Muscle layer of colon (tissue), 2 donors: ENCODE results near the gene ADIRF.

Experiments
- H3K27ac ChIP-seq: one replicate; pipeline ENCODE4 v1.7.0; 2013; ENCODE audit warnings: low read depth, mild to moderate bottlenecking, low read length, moderate library complexity
- H3K27me3 ChIP-seq, 2 donors: one replicate each; pipeline ENCODE4 v1.7.0; 2013; ENCODE audit warnings: low read length in 2 of 2, mild to moderate bottlenecking in 2 of 2; ENCODE audit not compliant: insufficient read depth in 2 of 2, control insufficient read depth in 1 of 2
- H3K36me3 ChIP-seq: one replicate; pipeline ENCODE4 v1.7.0; 2013; ENCODE audit warnings: mild to moderate bottlenecking, low read length; ENCODE audit not compliant: insufficient read depth
- H3K4me1 ChIP-seq: one replicate; pipeline ENCODE4 v1.7.0; 2013; ENCODE audit warnings: mild to moderate bottlenecking, low read length; ENCODE audit not compliant: insufficient read depth
- H3K4me3 ChIP-seq, 2 donors: one replicate each; pipeline ENCODE4 v1.7.0; 2013; ENCODE audit warnings: low read length in 2 of 2, low read depth in 1 of 2, mild to moderate bottlenecking in 1 of 2, moderate library complexity in 1 of 2
- H3K9ac ChIP-seq: one replicate; pipeline ENCODE4 v1.7.0; 2013; ENCODE audit warnings: low read length
- H3K9me3 ChIP-seq: one replicate; pipeline ENCODE4 v1.7.0; 2013; ENCODE audit warnings: mild to moderate bottlenecking, low read length
- donor health status: abdominal sarcoma.
- donor health status: Adenocarcinoma of cecum.

ADIRF gene

DNA sequence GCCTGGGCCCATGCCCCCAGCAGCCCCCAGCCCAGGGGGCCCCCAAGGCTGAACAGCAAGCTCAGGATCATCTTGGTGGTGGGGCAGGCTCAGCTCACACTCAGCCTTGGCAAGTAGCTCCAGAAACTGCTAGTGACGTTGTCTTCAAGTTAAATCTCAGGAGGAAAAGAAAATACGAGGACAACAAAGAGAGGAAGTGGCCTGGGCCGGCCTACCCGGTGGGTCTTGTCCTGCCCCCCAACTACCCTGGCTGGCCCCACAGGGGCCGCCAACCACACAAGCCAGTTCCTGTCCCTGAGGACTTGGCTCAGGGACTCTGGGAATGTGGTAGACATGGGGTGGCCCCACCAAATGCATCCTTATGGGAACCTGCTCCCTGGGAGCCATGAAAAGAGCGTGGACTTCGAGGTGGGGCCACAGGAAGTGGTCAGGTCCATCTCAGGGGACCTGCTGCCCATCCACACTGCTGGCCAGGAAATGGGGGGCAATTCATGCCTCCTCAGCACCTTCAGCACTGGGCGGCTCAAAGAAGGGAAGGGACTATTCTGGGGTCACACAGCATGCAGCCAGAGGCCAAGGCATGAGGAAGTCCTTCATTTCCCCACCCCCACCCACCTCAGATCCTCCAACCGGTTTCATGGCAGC, 10.7 kb upstream of the ADIRF start, which contains the start of gene MMRN2:
MMRN2 (minus strand) TSS at position 145 of the 645 bp plus-strand sequence; CDS start at position 71, 74 bp downstream.
- H3K36me3 ChIP-seq = no peaks in the 10 kb centered on the region
- H3K9ac ChIP-seq = no peak within 1 kb of the TSS
- no peak within 1 kb of the TSS for H3K27ac ChIP-seq
- H3K4me1 ChIP-seq = peaks cover 11% of the 10 kb centered on the region
- peaks cover 0 to 15% of the 10 kb centered on the region in 2 donors for H3K27me3 ChIP-seq
- H3K9me3 ChIP-seq = no peaks in the 10 kb centered on the region
- no peak within 1 kb of the TSS for H3K4me3 ChIP-seq

DNA sequence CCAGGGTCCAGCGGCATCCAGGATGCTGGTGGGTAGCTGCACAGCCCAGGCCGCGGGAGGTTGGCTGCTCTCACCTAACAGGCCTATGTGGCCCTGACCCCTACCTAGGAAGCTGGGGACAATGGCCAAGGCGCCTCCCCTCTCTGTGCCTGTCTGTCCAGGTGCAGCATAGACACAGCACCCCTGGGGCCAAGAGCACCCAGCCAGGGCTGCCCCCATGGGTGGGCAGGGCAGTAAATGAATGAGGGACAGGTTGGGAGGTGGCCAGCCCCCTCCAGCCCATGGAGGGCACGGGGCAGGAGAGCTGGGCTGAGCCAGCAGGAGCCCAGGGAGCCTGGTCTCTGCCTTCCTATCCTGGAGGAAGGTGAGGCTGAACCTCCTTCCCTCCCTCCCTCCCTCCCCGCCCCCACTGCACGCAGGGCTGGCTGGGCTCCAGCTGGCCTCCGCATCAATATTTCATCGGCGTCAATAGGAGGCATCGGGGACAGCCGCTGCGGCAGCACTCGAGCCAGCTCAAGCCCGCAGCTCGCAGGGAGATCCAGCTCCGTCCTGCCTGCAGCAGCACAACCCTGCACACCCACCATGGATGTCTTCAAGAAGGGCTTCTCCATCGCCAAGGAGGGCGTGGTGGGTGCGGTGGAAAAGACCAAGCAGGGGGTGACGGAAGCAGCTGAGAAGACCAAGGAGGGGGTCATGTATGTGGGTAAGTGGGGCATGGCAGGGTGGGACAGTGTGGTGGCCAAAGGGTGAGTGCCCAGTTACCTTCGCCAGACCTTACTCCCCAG, 10.0 kb upstream of the ADIRF start, which contains the start of gene SNCG:
SNCG (plus strand) TSS at position 484 of the 785 bp plus-strand sequence; CDS start at position 583, 99 bp downstream.
- H3K9ac ChIP-seq = no peak within 1 kb of the TSS
- peaks cover 0 to 15% of the 10 kb centered on the region in 2 donors for H3K27me3 ChIP-seq
- no peaks in the 10 kb centered on the region for H3K36me3 ChIP-seq
- H3K4me3 ChIP-seq = peak within 1 kb of the TSS in 1 of 2 donors; percentile 6
- H3K9me3 ChIP-seq = no peaks in the 10 kb centered on the region
- peaks cover 11% of the 10 kb centered on the region for H3K4me1 ChIP-seq
- H3K27ac ChIP-seq = no peak within 1 kb of the TSS

DNA sequence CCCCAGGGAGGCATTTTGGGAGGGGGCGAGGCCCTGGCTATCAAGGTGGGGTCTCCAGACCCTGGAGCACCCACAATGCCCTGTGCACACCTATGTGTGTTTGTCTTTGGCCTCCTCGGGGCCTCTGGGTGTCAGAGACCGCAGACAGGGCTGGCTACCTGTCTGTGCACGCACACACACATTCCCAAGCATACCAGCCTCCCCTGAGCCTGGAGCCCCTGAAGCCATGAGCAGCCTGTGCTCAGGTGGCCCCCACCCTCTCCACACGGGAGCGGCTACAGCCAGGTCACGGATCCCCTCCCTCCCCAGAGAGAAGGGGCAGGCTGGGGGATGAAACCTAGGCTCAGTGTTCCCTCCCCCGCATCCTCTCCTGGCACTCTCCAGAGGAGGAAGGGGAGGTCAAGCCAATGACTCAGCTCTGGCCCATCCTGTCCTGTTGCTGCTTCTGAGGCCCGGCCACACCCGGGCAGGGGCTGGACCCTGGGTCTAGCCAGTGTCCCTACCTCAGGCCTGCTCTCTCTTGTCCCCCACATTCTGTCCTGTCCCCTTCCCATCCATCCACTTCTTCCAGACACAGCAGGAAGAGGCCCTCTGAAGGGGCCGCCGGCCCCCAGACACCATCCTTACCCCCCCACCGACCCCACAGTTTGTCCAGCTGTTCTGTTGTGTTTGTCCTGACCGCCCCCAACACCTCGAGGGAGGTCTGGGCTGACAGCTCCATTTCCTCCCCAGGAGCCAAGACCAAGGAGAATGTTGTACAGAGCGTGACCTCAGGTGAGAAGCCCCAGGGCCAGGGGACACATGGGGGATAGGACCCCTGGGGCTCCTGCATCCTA, 9.2 kb upstream of the ADIRF start:
- peak overlapping the region in 1 of 2 donors; percentile 6 for H3K4me3 ChIP-seq
- no peaks in the 10 kb centered on the region for H3K36me3 ChIP-seq
- no peak overlapping the region for H3K9ac ChIP-seq
- no peaks in the 10 kb centered on the region for H3K9me3 ChIP-seq
- H3K27me3 ChIP-seq = peaks cover 0 to 15% of the 10 kb centered on the region in 2 donors
- peaks cover 4% of the 10 kb centered on the region for H3K4me1 ChIP-seq
- H3K27ac ChIP-seq = no peak overlapping the region

DNA sequence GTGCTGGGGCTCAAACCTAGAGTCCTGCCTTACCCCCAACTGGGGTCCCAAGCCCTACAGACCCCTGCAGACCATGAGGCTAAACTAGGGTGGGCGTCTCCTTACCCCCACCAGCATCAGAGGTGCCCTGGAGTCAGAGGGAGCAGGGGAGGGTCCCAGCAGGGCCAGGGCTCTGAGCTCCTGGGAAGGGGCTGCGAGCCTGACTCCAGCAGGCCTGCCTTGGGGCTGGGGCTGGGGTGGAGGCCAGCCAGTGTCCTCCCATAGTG, 8.6 kb upstream of the ADIRF start:
- Histone ChIP-seq H3K4me1 (no peaks in the 10 kb centered on the region), H3K36me3 (no peaks in the 10 kb centered on the region), H3K9ac (no peak overlapping the region), H3K9me3 (no peaks in the 10 kb centered on the region), H3K4me3 (no peak overlapping the region), H3K27ac (no peak overlapping the region), H3K27me3 (peaks cover 0 to 15% of the 10 kb centered on the region in 2 donors)

DNA sequence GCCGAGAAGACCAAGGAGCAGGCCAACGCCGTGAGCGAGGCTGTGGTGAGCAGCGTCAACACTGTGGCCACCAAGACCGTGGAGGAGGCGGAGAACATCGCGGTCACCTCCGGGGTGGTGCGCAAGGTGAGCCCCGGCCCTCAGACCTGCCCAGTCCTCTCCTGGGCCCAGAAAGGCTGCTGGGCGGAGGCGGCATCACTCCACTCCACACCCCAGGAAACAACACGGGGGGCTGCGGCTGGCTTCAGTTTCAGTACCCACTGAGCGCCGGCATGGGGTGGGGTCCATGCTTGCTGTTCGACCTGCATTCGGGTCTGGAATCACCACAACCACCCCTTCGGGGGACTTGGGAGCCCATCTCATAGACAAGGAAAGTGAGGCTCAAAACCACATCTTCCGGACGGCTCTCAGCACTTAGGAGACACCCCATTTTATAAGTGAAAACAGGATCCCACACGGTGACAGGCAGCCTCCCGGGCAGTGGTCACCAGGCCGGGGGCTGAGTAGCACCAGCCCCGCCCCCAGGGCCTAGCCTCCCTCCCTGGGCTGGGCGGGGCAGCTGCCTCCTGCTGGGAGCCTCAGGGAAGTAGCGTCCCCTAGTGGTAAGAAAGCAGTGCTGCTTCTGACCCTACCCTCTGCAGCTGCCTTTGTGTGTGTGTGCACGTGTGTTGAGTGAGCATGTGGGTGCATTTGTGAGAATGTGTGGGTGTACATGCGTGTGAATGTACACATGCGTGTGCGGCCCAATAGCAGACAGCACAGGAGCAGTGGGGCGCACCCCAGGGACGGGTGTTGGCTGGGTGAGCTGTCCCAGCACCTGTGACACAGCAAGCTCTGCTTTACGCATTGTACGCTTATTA, 8.0 kb upstream of the ADIRF start:
- Histone ChIP-seq H3K27me3 (peaks cover 0 to 15% of the 10 kb centered on the region in 2 donors), H3K4me1 (no peaks in the 10 kb centered on the region), H3K9me3 (no peaks in the 10 kb centered on the region), H3K9ac (no peak overlapping the region), H3K36me3 (no peaks in the 10 kb centered on the region), H3K27ac (no peak overlapping the region), H3K4me3 (no peak overlapping the region)

DNA sequence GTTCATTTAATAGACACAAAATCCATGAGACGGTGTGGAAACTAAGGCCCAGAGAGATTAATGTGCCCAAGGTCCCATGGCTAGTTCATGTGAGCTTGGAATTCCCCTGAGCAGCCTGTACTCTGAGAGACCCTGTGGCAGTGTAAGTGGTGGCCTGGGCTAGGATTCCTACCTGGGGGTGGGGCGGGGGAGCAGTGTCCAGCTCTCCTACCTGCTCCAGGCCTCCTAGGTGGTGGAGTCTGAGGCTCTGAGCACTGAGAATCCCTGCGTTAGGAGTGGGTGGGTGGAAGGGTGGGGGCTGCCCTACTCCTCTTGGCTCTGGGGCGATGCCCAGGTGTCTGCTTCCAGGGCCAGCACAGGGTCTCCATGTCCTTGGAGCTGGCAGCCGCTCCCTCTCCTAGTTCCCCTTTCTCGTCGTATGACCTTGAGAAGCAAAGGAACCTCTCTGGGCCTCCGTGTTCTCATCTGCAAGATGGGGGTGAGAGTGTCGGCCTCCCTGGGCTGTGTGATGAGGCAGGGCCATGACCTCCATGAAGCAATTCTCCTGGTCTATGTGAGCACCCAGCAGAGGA, 7.3 kb upstream of the ADIRF start:
- no peak overlapping the region for H3K9ac ChIP-seq
- H3K4me3 ChIP-seq = no peak overlapping the region
- no peak overlapping the region for H3K27ac ChIP-seq
- H3K27me3 ChIP-seq = peaks cover 0 to 15% of the 10 kb centered on the region in 2 donors
- no peaks in the 10 kb centered on the region for H3K36me3 ChIP-seq
- peaks cover 3% of the 10 kb centered on the region for H3K4me1 ChIP-seq
- H3K9me3 ChIP-seq = no peaks in the 10 kb centered on the region

DNA sequence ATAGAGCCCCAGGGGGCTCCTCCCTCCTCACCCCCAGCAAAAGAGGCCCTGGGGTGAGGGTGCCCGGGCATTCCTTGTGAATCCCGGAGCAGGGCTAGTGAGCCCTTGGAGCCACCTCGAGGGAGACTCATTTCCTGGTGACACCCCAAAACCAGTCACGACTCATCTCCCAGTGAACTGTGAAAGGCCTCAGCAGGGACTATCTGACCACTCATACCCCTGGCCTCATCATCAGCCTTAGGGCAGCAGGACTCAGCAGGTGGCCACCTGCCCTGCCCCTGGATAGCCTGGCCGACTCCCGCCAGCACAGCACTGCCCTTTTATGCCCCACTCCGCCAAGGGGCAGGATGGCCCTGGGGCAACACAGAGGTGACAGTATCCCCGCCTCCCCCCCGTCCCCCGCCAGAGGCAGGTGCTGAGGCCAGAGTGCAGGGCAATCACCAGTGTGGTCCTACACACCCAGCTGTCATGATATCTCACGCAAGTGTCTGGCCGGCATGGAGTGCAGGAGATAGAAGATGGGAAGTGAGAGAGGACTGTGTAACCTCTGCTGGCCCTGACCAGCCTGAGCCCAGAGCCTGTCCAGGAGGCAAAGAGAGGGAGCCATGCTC, 6.7 kb upstream of the ADIRF start:
- Histone ChIP-seq H3K9ac (no peak overlapping the region), H3K36me3 (no peaks in the 10 kb centered on the region), H3K9me3 (no peaks in the 10 kb centered on the region), H3K4me3 (no peak overlapping the region), H3K4me1 (peaks cover 9% of the 10 kb centered on the region), H3K27me3 (peaks cover 0 to 15% of the 10 kb centered on the region in 2 donors), H3K27ac (no peak overlapping the region)

DNA sequence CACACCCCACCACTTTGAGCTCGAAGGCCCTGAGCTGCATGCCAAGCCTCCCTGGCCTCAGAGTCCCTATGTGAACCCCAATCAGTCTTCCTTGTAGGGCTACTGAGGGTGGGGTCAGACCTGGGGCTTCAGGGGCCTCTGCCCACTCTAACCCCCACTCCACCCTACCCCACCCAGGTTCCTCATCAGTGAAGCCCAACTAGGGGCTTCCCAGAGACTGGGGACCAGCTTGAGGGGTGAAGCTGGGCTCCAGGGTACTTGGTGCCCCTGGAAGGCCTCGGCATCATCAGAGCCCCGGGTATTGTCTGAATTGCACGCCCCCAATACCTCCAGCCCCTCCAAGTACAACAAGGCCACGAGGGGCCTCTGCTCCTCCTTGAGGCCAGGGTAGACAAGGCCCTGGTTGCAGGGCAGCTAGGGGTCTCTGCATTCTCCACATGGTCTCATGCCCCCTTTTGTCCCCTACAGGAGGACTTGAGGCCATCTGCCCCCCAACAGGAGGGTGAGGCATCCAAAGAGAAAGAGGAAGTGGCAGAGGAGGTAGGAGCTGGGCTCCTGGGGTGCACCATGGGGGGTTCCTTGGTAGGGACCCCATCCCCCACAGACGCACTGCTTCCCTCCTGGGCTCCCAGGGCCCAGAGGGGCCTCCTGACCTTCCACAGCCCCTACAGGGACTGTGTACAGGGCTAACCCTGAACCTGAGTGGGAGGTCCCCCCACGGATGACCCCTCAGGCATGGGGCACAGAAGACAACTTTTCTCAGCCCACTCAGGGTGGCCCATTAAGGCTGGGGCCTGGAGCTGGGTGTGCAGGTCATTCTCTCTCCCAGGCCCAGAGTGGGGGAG, 5.9 kb upstream of the ADIRF start:
- peaks cover 0 to 15% of the 10 kb centered on the region in 2 donors for H3K27me3 ChIP-seq
- no peaks in the 10 kb centered on the region for H3K36me3 ChIP-seq
- no peak overlapping the region for H3K27ac ChIP-seq
- H3K4me1 ChIP-seq = peaks cover 17% of the 10 kb centered on the region
- H3K9ac ChIP-seq = no peak overlapping the region
- no peaks in the 10 kb centered on the region for H3K9me3 ChIP-seq
- no peak overlapping the region for H3K4me3 ChIP-seq

DNA sequence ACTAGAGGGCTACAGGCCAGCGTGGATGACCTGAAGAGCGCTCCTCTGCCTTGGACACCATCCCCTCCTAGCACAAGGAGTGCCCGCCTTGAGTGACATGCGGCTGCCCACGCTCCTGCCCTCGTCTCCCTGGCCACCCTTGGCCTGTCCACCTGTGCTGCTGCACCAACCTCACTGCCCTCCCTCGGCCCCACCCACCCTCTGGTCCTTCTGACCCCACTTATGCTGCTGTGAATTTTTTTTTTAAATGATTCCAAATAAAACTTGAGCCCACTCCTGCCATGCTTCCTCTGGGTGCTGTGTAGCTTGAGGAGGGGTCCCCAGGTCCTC, 5.3 kb upstream of the ADIRF start:
- Histone ChIP-seq H3K27me3 (peaks cover 0 to 15% of the 10 kb centered on the region in 2 donors), H3K9ac (no peak overlapping the region), H3K27ac (no peak overlapping the region), H3K36me3 (no peaks in the 10 kb centered on the region), H3K4me3 (no peak overlapping the region), H3K4me1 (peaks cover 23% of the 10 kb centered on the region), H3K9me3 (no peaks in the 10 kb centered on the region)
